NCI-H1694 (cell line): ENCODE results near the gene PIP5K1B.

ENCODE experiments used
- DNase-seq: peaks from one replicate; lab custom pipeline; 2025; lab: John Stamatoyannopoulos, UW

Gene PIP5K1B

GRCh38 chr9:68707801-68708488 is 2.9 kb downstream of the PIP5K1B start:
- no peak for DNase-seq

GRCh38 chr9:68708513-68708912 is 3.5 kb downstream of the PIP5K1B start:
- no peak for DNase-seq

GRCh38 chr9:68709291-68710110 is 4.5 kb downstream of the PIP5K1B start:
- no peak for DNase-seq

GRCh38 chr9:68710111-68710471 is 5.1 kb downstream of the PIP5K1B start:
- no peak for DNase-seq

GRCh38 chr9:68711281-68711680 is 6.2 kb downstream of the PIP5K1B start:
- no peak for DNase-seq

GRCh38 chr9:68711932-68712331 is 6.9 kb downstream of the PIP5K1B start:
- no peak for DNase-seq

GRCh38 chr9:68714416-68715180 is 9.6 kb downstream of the PIP5K1B start:
- no peak for DNase-seq

GRCh38 chr9:68715181-68715456 is 10.1 kb downstream of the PIP5K1B start:
- DNase-seq: no peak

- no peak for DNase-seq
Measured at GRCh38 chr9:68717552-68718443, 12.8 kb downstream of the PIP5K1B start.

GRCh38 chr9:68719847-68720246 is 14.8 kb downstream of the PIP5K1B start:
- DNase-seq: no peak

- no peak for DNase-seq
Measured at GRCh38 chr9:68720656-68721313, 15.7 kb downstream of the PIP5K1B start.

- no peak for DNase-seq
Measured at GRCh38 chr9:68721666-68722330, 16.8 kb downstream of the PIP5K1B start.

- DNase-seq: no peak
Measured at GRCh38 chr9:68725070-68725469, 20.0 kb downstream of the PIP5K1B start.

GRCh38 chr9:68726489-68726888 is 21.4 kb downstream of the PIP5K1B start:
- no peak for DNase-seq

GRCh38 chr9:68727636-68728035 is 22.6 kb downstream of the PIP5K1B start:
- no peak for DNase-seq

GRCh38 chr9:68728731-68729130 is 23.7 kb downstream of the PIP5K1B start:
- no peak for DNase-seq

GRCh38 chr9:68730570-68731235 is 25.7 kb downstream of the PIP5K1B start:
- no peak for DNase-seq

- DNase-seq: no peak
Measured at GRCh38 chr9:68731857-68732256, 26.8 kb downstream of the PIP5K1B start.

- DNase-seq: no peak
Measured at GRCh38 chr9:68732405-68733020, 27.5 kb downstream of the PIP5K1B start.

GRCh38 chr9:68733021-68733405 is 28.0 kb downstream of the PIP5K1B start:
- no peak for DNase-seq
